Measurements from ENCODE around the gene TMEM72. TPM values are rescaled to one million over a fixed set of nuclear protein-coding genes. Genes with fewer than 3 reads are reported as not detected.
A peak's percentile ranks its signal among the peaks of the same experiment; 100 is the strongest.

The TMEM72 gene
- total RNA-seq, 3 donors from 2014 or later, result not detected

DNA sequence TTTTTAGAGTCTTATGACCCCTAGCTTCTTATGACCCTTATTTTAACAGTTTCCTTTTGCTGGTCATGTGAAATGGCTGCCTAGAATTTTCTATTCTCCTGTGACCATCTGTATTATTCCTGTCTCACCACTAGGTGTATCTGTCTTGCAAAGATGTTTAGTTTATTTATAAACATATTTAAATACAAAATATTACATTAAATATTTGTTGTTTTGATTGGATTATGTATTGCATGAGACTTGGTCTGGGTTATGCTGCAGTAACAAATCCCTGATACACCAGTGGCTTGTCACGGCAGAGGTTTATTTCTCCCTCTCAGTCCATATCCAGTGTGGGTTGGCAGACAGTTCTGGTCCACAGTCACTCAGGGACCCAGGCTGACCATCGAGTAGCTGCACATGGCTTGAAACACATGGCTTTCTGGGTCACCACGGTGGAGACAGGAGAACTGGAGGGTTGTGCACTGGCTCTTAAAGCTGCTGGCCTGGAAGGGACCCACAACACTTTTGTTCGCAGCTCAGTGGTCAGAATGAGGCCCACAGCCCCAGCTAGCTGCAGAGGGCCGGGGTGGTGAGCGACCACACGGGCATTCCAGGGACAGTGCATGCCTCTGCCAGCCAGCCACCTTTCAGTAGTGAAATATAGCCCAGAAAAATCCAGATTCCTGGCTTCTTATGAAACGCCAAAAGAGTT lies 55.8 kb downstream of the TMEM72 start:
- intact Hi-C loops (cut with DNase I; ENCODE audit: low total_unique reads), result no loop called here
- Histone ChIP-seq H3K36me3 (no peaks in the 10 kb centered on the region), H3K4me3 (no peak overlapping the region), H3K4me1 (peaks cover 7 to 27% of the 10 kb centered on the region in 2 donors), H3K27me3 (no peaks in the 10 kb centered on the region), H3K27ac (peak overlapping the region in 1 of 2 donors; percentile 60), H3K9me3 (no peaks in the 10 kb centered on the region)
- no peak for DNase-seq (ENCODE audit: low spot score in 2 of 2)
- TF ChIP-seq POLR2AphosphoS5 (IDR thresholded peaks at IDR 0.05), result peak in 1 of 3 donors; percentile 41
- TF ChIP-seq POLR2A (IDR thresholded peaks at IDR 0.05), result no peak

GRCh38 chr10:44967616-44968015 lies 56.5 kb downstream of the TMEM72 start:
- no peaks in the 10 kb centered on the region for H3K27me3 ChIP-seq
- no peaks in the 10 kb centered on the region for H3K36me3 ChIP-seq
- H3K27ac ChIP-seq, result peak overlapping the region in 1 of 2 donors; percentile 53
- H3K4me3 ChIP-seq, result no peak overlapping the region
- H3K9me3 ChIP-seq, result no peaks in the 10 kb centered on the region
- no peak for TF ChIP-seq POLR2AphosphoS5 (IDR thresholded peaks at IDR 0.05)
- TF ChIP-seq, protein P1, sequence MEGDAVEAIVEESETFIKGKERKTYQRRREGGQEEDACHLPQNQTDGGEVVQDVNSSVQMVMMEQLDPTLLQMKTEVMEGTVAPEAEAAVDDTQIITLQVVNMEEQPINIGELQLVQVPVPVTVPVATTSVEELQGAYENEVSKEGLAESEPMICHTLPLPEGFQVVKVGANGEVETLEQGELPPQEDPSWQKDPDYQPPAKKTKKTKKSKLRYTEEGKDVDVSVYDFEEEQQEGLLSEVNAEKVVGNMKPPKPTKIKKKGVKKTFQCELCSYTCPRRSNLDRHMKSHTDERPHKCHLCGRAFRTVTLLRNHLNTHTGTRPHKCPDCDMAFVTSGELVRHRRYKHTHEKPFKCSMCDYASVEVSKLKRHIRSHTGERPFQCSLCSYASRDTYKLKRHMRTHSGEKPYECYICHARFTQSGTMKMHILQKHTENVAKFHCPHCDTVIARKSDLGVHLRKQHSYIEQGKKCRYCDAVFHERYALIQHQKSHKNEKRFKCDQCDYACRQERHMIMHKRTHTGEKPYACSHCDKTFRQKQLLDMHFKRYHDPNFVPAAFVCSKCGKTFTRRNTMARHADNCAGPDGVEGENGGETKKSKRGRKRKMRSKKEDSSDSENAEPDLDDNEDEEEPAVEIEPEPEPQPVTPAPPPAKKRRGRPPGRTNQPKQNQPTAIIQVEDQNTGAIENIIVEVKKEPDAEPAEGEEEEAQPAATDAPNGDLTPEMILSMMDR (IDR thresholded peaks at IDR 0.05), result no peak
- no peak for TF ChIP-seq POLR2A (IDR thresholded peaks at IDR 0.05)
- peaks cover 7 to 27% of the 10 kb centered on the region in 2 donors for H3K4me1 ChIP-seq
- intact Hi-C loops (cut with DNase I; ENCODE audit: low total_unique reads), result no loop called here
- DNase-seq (ENCODE audit: low spot score in 2 of 2), result no peak

- Histone ChIP-seq H3K4me1 (peaks cover 7 to 23% of the 10 kb centered on the region in 2 donors), H3K27ac (peak overlapping the region; percentile 33 to 53), H3K36me3 (no peaks in the 10 kb centered on the region), H3K27me3 (no peaks in the 10 kb centered on the region), H3K4me3 (no peak overlapping the region), H3K9me3 (no peaks in the 10 kb centered on the region)
- DNase-seq (ENCODE audit: low spot score in 2 of 2), result no peak
- TF ChIP-seq POLR2AphosphoS5 (IDR thresholded peaks at IDR 0.05) (peak in 1 of 3 donors; percentile 30), POLR2A (IDR thresholded peaks at IDR 0.05) (no peak)
- intact Hi-C loops (cut with DNase I; ENCODE audit: low total_unique reads), result no loop called here
Measured at GRCh38 chr10:44968091-44968490, 57.0 kb downstream of the TMEM72 start.

- H3K27ac ChIP-seq, result peak overlapping the region; percentile 33 to 53
- no peaks in the 10 kb centered on the region for H3K9me3 ChIP-seq
- DNase-seq (ENCODE audit: low spot score in 2 of 2), result no peak
- TF ChIP-seq, protein P1 (IDR thresholded peaks at IDR 0.05), result no peak
- TF ChIP-seq POLR2AphosphoS5 (IDR thresholded peaks at IDR 0.05), result no peak
- no peak for TF ChIP-seq POLR2A (IDR thresholded peaks at IDR 0.05)
- H3K4me1 ChIP-seq, result peaks cover 7 to 17% of the 10 kb centered on the region in 2 donors
- no peak overlapping the region for H3K4me3 ChIP-seq
- intact Hi-C loops (cut with DNase I; ENCODE audit: low total_unique reads), result no loop called here
- H3K27me3 ChIP-seq, result no peaks in the 10 kb centered on the region
- no peaks in the 10 kb centered on the region for H3K36me3 ChIP-seq
Measured at GRCh38 chr10:44968500-44969400, 57.6 kb downstream of the TMEM72 start.

DNA sequence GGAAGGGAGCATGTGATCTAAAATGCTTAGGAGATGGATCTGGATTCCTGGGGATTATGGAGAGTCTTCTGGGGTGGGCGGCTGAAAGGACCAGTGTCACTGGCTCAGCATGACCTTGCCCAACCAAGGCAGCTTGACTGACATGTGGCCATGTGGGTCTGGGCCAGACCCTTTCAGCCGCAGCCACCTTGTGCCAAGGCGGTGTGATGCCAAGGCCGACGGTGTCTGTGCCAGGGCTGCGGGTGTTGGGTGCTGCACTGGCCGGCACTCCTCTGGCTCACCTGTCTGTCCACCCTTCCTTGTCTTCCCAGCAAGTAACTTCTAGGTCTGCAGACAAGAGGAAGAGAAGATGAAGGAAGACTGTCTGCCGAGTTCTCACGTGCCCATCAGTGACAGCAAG lies 58.7 kb downstream of the TMEM72 start:
- peaks cover 2 to 19% of the 10 kb centered on the region in 2 donors for H3K4me1 ChIP-seq

More for the DNA sequence above, 58.7 kb downstream of the TMEM72 start:
- intact Hi-C loops (cut with DNase I; ENCODE audit: low total_unique reads), result no loop called here
- no peak overlapping the region for H3K27ac ChIP-seq
- H3K36me3 ChIP-seq, result no peaks in the 10 kb centered on the region
- no peaks in the 10 kb centered on the region for H3K27me3 ChIP-seq
- DNase-seq (ENCODE audit: low spot score in 2 of 2), result no peak
- H3K9me3 ChIP-seq, result no peaks in the 10 kb centered on the region
- TF ChIP-seq POLR2A (IDR thresholded peaks at IDR 0.05) (no peak), POLR2AphosphoS5 (IDR thresholded peaks at IDR 0.05) (no peak)
- TF ChIP-seq, protein P1 (IDR thresholded peaks at IDR 0.05), result no peak
- H3K4me3 ChIP-seq, result no peak overlapping the region

Measured in breast epithelium (tissue), 4 donors.